ENCODE data around the gene STAB1.

DNA sequence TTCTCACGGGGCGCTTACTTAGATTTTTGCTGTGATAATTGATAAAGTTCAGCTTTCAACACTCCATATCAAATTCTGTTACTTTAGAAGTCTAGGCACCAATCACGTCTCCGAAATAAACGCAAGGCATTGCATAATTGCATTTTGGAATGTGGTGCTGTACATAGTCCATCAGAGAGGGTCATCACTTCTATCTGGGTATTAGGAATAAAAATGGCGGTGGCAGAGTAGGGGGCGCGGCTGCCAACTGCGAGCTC is 40.9 kb downstream of the STAB1 start:
- TF ChIP-seq CTCF (conservative IDR thresholded peaks at IDR 0.05; ENCODE audit: low read length) (no peak), EZH2phosphoT487 (IDR thresholded peaks at IDR 0.05; ENCODE audit: borderline replicate concordance) (no peak)

All from Loucy (cell line).